Mucosa of descending colon (tissue), 3 donors: ENCODE measurements around the gene TMUB1. TPM values are rescaled to one million over a fixed set of nuclear protein-coding genes. Genes with fewer than 3 reads are reported as not detected.
A peak's percentile ranks its signal among the peaks of the same experiment; 100 is the strongest.

ENCODE experiments used
- ATAC-seq: fragments of 200-7000 bp; cut with Tn5 transposase; one replicate; pipeline ENCODE4 v1.9.1; 2020; ENCODE audit warnings: mild to moderate bottlenecking, moderate library complexity
- DNase-seq, 3 donors: peaks; one replicate each; pipeline ENCODE4 v3.0.0-alpha.2; 2020
- H3K36me3 ChIP-seq: fragments of 200-600 bp; one replicate; pipeline ENCODE4 v1.8.0; 2021; ENCODE audit warnings: low read depth, mild to moderate bottlenecking
- H3K4me1 ChIP-seq: fragments of 200-600 bp; one replicate; pipeline ENCODE4 v1.8.0; 2021; ENCODE audit warnings: low read depth, mild to moderate bottlenecking
- H3K4me3 ChIP-seq: fragments of 200-600 bp; one replicate; pipeline ENCODE4 v1.8.0; 2021; ENCODE audit warnings: mild to moderate bottlenecking
- H3K9me3 ChIP-seq: fragments of 200-600 bp; one replicate; pipeline ENCODE4 v1.8.0; 2021; ENCODE audit warnings: mild to moderate bottlenecking
- intact Hi-C, 2 donors: fragments of 100-400 bp; cut with DNase I in 1 of 2; cut with micrococcal nuclease in 1 of 2; formaldehyde crosslinking; loops; one replicate each; pipeline versions ENCODE4 v1.11.0 to v1.11.1; 2022; cut with DNase I, micrococcal nuclease
- total RNA-seq, 3 donors: library from RNA; stranded (reverse); fragmentation: NEBNext Ultra II Directional in 2 of 3; extraction: Animal tissue kit (Norgen Biotek cat#: 25700) in 2 of 3; gene quantifications; one replicate each; pipeline versions ENCODE4 v1.2.1 to v1.2.4, GENCODE V29; 2021 to 2023
- TF ChIP-seq, protein P1 (sequence below): fragments of 200-600 bp; IDR thresholded peaks from one replicate; pipeline ENCODE4 v1.8.0; 2022; ENCODE audit warnings: antibody characterized with exemption, mild to moderate bottlenecking
- donor health status: DM: no; HTN: no; CAD: no; lungs with moderate emphysema.
- donor health status: DM: no; HTN: no; CAD: no.
- donor health status: DM: no; HTN: yes; CAD: no.

The TMUB1 gene
- total RNA-seq, 3 donors from 2014 or later, result 54.2 to 63.7 (median 60.8) TPM

DNA sequence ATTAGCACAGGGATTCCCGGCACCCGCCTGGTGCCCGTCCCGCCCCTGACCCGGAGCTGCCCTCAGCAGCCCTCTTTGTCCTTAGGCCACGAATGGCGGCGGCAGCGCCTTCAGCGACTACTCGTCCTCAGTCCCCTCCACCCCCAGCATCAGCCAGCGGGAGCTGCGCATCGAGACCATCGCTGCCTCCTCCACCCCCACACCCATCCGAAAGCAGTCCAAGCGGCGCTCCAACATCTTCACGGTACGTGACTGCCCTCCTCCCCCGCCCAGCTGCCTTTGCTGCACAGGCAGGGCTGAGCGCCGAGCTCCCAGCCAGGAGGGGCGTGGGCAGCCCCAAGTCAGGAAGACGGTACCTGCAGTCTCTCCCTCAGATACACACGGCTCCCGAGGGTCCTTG, 36.6 kb upstream of the TMUB1 start:
- peaks cover 6% of the 10 kb centered on the region for H3K4me1 ChIP-seq
- H3K4me3 ChIP-seq, result no peak overlapping the region
- no peak for DNase-seq
- H3K36me3 ChIP-seq, result peaks cover 9% of the 10 kb centered on the region
- no peak for ATAC-seq
- no peaks in the 10 kb centered on the region for H3K9me3 ChIP-seq
- intact Hi-C loops, result loop anchor here in 1 of 2 donors (5.0 kb wide), 1 partner anchor 52 kb away; no protein-coding TSS in a partner anchor
- TF ChIP-seq, protein P1, sequence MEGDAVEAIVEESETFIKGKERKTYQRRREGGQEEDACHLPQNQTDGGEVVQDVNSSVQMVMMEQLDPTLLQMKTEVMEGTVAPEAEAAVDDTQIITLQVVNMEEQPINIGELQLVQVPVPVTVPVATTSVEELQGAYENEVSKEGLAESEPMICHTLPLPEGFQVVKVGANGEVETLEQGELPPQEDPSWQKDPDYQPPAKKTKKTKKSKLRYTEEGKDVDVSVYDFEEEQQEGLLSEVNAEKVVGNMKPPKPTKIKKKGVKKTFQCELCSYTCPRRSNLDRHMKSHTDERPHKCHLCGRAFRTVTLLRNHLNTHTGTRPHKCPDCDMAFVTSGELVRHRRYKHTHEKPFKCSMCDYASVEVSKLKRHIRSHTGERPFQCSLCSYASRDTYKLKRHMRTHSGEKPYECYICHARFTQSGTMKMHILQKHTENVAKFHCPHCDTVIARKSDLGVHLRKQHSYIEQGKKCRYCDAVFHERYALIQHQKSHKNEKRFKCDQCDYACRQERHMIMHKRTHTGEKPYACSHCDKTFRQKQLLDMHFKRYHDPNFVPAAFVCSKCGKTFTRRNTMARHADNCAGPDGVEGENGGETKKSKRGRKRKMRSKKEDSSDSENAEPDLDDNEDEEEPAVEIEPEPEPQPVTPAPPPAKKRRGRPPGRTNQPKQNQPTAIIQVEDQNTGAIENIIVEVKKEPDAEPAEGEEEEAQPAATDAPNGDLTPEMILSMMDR, result no peak

DNA sequence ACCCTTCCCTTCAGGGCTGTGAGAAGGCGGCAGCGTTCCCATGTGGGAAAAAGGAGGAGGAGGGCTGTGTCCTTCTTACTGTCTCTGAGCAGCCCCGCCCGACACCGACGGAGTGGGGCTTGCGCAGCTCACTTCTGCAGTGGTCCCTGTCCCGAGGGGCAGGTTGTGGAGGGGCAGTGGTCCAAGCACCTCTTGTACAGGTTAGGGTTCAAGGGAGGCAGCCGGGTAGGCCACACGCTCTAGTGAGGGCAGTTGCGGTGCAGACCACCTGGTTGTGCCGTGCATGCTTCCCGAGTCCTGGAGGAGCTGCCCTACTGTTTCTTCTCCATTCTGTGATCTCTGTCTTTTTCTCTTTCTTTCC, 35.7 kb upstream of the TMUB1 start:
- intact Hi-C loops, result no loop called here
- Histone ChIP-seq H3K9me3 (no peaks in the 10 kb centered on the region), H3K4me3 (no peak overlapping the region), H3K36me3 (peaks cover 9% of the 10 kb centered on the region), H3K4me1 (peaks cover 8% of the 10 kb centered on the region)
- no peak for ATAC-seq
- TF ChIP-seq, protein P1, result no peak
- no peak for DNase-seq

DNA sequence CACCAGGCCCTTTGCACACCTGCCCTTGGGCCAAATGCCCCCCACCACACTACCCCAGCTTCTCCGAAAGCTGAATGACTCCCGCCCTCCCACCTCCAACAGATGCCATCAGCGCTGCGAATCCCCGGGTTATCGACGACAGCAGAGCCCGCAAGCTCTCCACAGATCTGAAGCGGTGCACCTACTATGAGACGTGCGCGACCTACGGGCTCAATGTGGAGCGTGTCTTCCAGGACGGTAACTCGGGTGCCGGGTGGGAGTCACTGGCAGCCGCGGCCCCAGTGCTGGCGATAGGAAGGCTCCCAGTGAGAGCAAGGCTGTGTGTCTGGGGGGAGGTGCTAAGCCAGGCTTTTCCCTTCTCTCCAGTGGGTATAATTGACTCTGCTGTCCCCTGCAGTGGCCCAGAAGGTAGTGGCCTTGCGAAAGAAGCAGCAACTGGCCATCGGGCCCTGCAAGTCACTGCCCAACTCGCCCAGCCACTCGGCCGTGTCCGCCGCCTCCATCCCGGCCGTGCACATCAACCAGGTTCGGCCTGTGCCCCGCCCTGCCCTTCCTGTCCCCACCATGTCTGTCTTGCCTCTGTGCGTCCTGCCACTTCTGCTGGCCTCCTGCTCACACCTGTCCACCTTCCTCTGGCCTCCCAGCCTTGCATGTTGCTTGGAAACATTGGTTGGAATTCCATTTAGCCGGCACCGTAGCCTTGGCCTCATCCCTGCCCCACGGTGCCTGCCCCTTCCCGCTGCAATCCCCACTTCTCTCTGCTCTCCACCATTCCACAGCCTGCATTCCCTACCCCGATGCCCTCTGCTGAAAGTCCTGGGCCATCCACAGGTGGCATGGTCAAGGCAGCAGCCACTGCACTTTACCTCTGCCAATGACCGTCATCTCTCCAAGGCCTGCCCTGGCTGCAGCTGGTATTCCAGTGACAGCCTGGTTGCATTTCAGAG, 35.1 kb upstream of the TMUB1 start:
- DNase-seq (peak in 1 of 3 donors; percentile 25), ATAC-seq (no peak)
- intact Hi-C loops, result no loop called here
- Histone ChIP-seq H3K36me3 (peaks cover 9% of the 10 kb centered on the region), H3K4me1 (peaks cover 12% of the 10 kb centered on the region), H3K4me3 (no peak overlapping the region), H3K9me3 (no peaks in the 10 kb centered on the region)
- TF ChIP-seq, protein P1, result no peak

DNA sequence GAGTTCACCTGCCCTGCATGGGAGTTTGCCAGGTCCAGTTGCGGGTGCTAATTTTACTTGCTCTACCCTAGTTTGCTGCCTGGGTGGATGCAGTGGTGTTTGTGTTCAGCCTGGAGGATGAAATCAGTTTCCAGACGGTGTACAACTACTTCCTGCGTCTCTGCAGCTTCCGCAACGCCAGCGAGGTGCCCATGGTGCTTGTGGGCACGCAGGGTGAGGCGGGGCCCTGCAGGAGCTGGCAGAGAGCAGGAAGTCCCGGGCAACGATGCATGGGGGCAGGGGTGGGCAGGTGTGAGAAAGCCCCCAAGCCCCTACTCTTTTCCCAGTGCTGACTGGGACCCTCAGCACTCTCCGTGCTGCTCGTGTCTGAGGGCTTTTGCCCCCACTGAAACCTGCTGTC, 34.3 kb upstream of the TMUB1 start:
- Histone ChIP-seq H3K9me3 (no peaks in the 10 kb centered on the region), H3K4me1 (peaks cover 14% of the 10 kb centered on the region), H3K36me3 (peaks cover 9% of the 10 kb centered on the region), H3K4me3 (no peak overlapping the region)
- intact Hi-C loops, result no loop called here
- ATAC-seq (no peak), DNase-seq (peak in 1 of 3 donors; percentile 30)
- TF ChIP-seq, protein P1, result no peak

DNA sequence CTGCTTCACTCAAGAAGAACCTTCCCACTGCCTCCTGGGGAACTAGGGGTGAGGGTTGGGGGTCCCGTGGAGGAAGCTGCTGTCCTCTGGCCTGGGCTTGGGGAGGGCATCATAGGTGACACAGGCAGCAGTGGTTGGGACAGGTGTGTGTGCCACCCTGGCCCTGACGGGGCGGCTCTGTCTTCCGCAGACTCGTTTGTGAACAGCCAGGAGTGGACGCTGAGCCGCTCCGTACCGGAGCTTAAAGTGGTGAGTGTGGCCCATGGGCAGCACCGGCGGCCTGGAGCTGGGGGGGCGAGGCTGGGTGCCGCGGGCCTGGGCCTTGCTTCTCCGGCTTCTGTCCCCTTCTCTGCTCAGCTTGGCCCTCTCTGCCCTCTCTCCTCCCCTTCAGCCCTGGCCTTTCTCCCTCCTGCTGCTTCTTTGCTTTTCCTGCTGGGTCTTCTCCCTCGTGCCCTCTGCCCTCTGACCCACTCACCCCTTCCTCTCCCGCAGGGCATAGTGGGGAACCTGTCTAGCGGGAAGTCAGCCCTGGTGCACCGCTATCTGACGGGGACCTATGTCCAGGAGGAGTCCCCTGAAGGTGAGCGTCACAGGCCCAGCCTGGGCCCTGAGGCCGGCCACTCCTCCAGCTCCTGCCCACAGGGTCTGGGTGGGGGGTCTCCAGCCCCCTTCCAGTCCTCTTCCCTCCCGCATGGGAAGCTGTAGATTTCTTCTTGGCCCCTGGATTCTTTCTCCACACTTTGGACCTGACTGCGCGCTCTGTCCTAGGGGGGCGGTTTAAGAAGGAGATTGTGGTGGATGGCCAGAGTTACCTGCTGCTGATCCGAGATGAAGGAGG, 33.5 kb upstream of the TMUB1 start:
- intact Hi-C loops, result no loop called here
- peaks cover 9% of the 10 kb centered on the region for H3K36me3 ChIP-seq
- no peak overlapping the region for H3K4me3 ChIP-seq
- DNase-seq, result peak in 1 of 3 donors; percentile 30
- TF ChIP-seq, protein P1, result no peak
- ATAC-seq, result no peak
- no peaks in the 10 kb centered on the region for H3K9me3 ChIP-seq
- peaks cover 14% of the 10 kb centered on the region for H3K4me1 ChIP-seq
